Heart right ventricle (tissue), 16 donors: ENCODE results near the gene KCNH6. TPM values are rescaled to one million over a fixed set of nuclear protein-coding genes. Genes with fewer than 3 reads are reported as not detected.

Source experiments
- ATAC-seq, 8 donors: fragments of 200-7000 bp; cut with Tn5 transposase; one replicate each; pipeline ENCODE4 v1.9.1; 2020; ENCODE audit warnings: mild to moderate bottlenecking in 8 of 8, moderate library complexity in 8 of 8, moderate number of reproducible peaks in 1 of 8
- DNase-seq, 2 donors: peaks; one replicate each; pipeline ENCODE4 v3.0.0-alpha.2; 2020
- H3K27ac ChIP-seq, 10 donors: fragments of 200-600 bp; sonication (generic) in 2 of 10; one replicate each; pipeline versions ENCODE4 v1.5.0 to v1.8.0; 2020 to 2022; ENCODE audit warnings: mild to moderate bottlenecking in 3 of 10
- H3K27me3 ChIP-seq, 7 donors: fragments of 200-600 bp; one replicate each; pipeline ENCODE4 v1.8.0; 2021 to 2022; ENCODE audit warnings: mild to moderate bottlenecking in 2 of 7
- H3K36me3 ChIP-seq, 9 donors: fragments of 200-600 bp; sonication (generic) in 1 of 9; one replicate each; pipeline versions ENCODE4 v1.5.0 to v1.8.0; 2020 to 2022; ENCODE audit warnings: mild to moderate bottlenecking in 2 of 9
- H3K4me1 ChIP-seq, 9 donors: fragments of 200-600 bp; sonication (generic) in 1 of 9; one replicate each; pipeline versions ENCODE4 v1.5.0 to v1.8.0; 2020 to 2022; ENCODE audit warnings: mild to moderate bottlenecking in 4 of 9
- H3K4me3 ChIP-seq, 10 donors: fragments of 200-600 bp; sonication (generic) in 2 of 10; one replicate each; pipeline versions ENCODE4 v1.5.0 to v1.8.0; 2020 to 2022; ENCODE audit warnings: mild to moderate bottlenecking in 7 of 10, moderate library complexity in 2 of 10
- H3K9me3 ChIP-seq, 11 donors: fragments of 200-600 bp in 10 of 11; sonication (generic) in 2 of 11; one replicate each; pipeline versions ENCODE4 v1.5.0 to v1.8.0; 2013 to 2022; ENCODE audit warnings: mild to moderate bottlenecking in 2 of 11, control low read depth in 1 of 11, moderate library complexity in 1 of 11
- WGBS, 2 donors: extraction: QIAGEN DNeasy Blood & Tissue Kit; methylation state at CpG; one replicate each; pipeline ENCODE4 v1.1.7; 2013; ENCODE audit warnings: inconsistent platforms in 1 of 2; 5-methylcytosine and 5-hydroxymethylcytosine counted together
- intact Hi-C, 10 donors: fragments of 100-400 bp; cut with DNase I; formaldehyde crosslinking; loops; one replicate each; pipeline versions ENCODE4 v1.11.1 to v1.14.2; 2022
- polyA plus RNA-seq, 2 donors: library from polyadenylated mRNA; stranded (reverse); fragments of 200-250 nt; gene quantifications; one replicate each; pipeline ENCODE4 v1.2.3, GENCODE V29; 2013
- total RNA-seq, 10 donors: library from RNA; stranded (reverse); fragmentation: NEBNext Ultra II Directional in 3 of 10; extraction: Animal tissue kit (Norgen Biotek cat#: 25700) in 3 of 10; gene quantifications; one replicate each; pipeline versions ENCODE4 v1.2.1 to v1.2.4, GENCODE V29; 2021 to 2023
- TF ChIP-seq, protein P1 (sequence below), 9 donors: fragments of 200-600 bp; sonication (generic) in 2 of 9; IDR thresholded peaks; one replicate each; pipeline versions ENCODE4 v1.5.0 to v1.8.0; 2021 to 2022; ENCODE audit warnings: antibody characterized with exemption in 9 of 9, mild to moderate bottlenecking in 5 of 9, moderate library complexity in 1 of 9
- donor health status: Arrhythmogenic right ventricular cardiomyopathy.
- donor health status: ischemic (EF 13 %, LVEDD 7.1; RV severe dilation, severe dysfunction).
- donor health status: healthy with polysubstance abuse.
- donor health status: DM: no; HTN: yes; CAD: no.
- donor health status: DM: no; HTN: no; CAD: no.
- donor health status: ischemic (EF 25% LVEDD 6.9; RV normal size, moderate dysfunction).
- donor health status: ischemic (EF 25% LVEDD 5.7; RV mildly dilated, moderate dysfunction).
- donor health status: healthy.
- donor health status: DM: yes; HTN: yes; CAD: no.
- donor health status: Ischemic cardiomyopathy.
- donor health status: ischemic (EF 35%, LVEDD 5.7; RV mildly dilated, moderate dysfunction).
- donor health status: nonischemic (EF 11% LVEDD 7.7; RV severe dilation, severe dysfunction).
- donor health status: DM: yes; HTN: yes; CAD: no.
- donor health status: PGD.
- donor health status: ischemic (EF 29% LVEDD 5.4; RV normal size, mild dysfunction).
- donor health status: nonischemic (EF 23%, LVEDD 6.1; RV moderate dilation, normal function).

KCNH6 gene
- total and polyA plus RNA-seq, 12 donors, result 0.11 TPM; not detected in 11

DNA sequence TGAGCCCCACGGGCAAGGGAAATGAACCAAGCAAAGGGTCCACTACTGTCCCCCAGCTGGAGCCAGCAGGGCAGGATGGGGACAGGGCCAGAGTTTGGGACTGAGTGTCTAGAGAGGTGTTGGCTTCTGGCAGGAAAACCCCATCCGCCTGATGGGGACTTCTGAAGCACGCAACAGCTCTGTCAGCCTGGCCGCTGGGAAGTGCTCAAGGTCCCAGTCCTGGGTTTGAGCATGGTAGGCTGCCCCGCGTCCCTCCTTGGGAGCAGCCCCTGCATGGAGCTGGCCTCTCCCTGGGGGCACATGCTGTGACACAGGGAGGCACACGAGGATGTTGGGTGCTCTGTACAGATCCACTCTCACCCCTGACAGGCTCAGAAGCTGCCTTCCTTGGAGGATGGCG is 31.7 kb upstream of the KCNH6 start:
- no peaks in the 10 kb centered on the region for H3K4me1 ChIP-seq
- ATAC-seq, result no peak
- TF ChIP-seq, protein P1, sequence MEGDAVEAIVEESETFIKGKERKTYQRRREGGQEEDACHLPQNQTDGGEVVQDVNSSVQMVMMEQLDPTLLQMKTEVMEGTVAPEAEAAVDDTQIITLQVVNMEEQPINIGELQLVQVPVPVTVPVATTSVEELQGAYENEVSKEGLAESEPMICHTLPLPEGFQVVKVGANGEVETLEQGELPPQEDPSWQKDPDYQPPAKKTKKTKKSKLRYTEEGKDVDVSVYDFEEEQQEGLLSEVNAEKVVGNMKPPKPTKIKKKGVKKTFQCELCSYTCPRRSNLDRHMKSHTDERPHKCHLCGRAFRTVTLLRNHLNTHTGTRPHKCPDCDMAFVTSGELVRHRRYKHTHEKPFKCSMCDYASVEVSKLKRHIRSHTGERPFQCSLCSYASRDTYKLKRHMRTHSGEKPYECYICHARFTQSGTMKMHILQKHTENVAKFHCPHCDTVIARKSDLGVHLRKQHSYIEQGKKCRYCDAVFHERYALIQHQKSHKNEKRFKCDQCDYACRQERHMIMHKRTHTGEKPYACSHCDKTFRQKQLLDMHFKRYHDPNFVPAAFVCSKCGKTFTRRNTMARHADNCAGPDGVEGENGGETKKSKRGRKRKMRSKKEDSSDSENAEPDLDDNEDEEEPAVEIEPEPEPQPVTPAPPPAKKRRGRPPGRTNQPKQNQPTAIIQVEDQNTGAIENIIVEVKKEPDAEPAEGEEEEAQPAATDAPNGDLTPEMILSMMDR (IDR thresholded peaks at IDR 0.05), result no peak
- WGBS, 2 donors, result 80 to 81% methylated on average over 8 of the region's 8 CpGs
- no peak for DNase-seq
- peaks cover 0 to 8% (median 0%) of the 10 kb centered on the region in 7 donors for H3K27me3 ChIP-seq
- intact Hi-C loops, result loop anchor here in 1 of 10 donors (10.0 kb wide), 1 partner anchor 53 kb away; no protein-coding TSS in a partner anchor
- no peak overlapping the region for H3K4me3 ChIP-seq
- H3K36me3 ChIP-seq, result peaks cover 0 to 90% (median 0%) of the 10 kb centered on the region in 9 donors
- no peaks in the 10 kb centered on the region for H3K9me3 ChIP-seq
- H3K27ac ChIP-seq, result no peak overlapping the region

DNA sequence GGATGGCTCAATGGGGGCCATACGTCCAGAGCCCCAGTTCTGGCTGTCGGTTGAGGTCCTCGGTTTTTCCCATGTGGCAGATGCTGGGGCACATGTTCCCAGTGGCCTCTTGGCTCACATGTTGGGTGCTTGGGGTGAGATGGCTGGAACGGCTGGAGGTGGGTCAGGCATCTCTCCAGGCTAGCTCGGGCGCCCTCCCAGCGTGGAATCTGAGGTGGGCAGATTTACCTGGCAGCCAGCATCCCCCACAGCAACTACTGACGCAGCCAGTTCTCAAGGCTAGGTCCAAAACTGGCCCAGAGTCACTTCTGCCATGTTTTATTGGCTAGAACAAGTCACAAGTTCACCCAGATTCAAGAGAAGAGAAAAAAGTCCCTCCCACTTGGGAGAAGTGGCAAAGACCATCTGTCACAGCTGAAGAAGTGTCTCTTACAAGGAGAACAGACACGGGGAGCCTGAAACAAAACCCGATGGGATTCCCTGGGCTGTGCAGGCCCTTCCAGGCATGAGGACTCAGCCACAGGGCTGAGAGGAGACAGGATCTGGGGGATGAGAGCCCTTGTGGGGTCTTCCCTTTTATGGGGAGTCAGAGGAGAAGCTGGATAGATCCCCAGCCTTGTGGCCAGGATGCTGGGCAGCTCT is 31.1 kb upstream of the KCNH6 start:
- H3K4me1 ChIP-seq, result no peaks in the 10 kb centered on the region
- ATAC-seq (no peak), DNase-seq (no peak)
- WGBS, 2 donors, result 79 to 81% methylated on average over 10 of the region's 10 CpGs
- peaks cover 0 to 8% (median 0%) of the 10 kb centered on the region in 7 donors for H3K27me3 ChIP-seq
- H3K27ac ChIP-seq, result no peak overlapping the region
- intact Hi-C loops, result loop anchor here in 1 of 10 donors (10.0 kb wide), 1 partner anchor 53 kb away; no protein-coding TSS in a partner anchor
- H3K4me3 ChIP-seq, result no peak overlapping the region
- TF ChIP-seq, protein P1 (IDR thresholded peaks at IDR 0.05), result no peak
- H3K9me3 ChIP-seq, result no peaks in the 10 kb centered on the region
- H3K36me3 ChIP-seq, result peaks cover 0 to 90% (median 0%) of the 10 kb centered on the region in 9 donors

DNA sequence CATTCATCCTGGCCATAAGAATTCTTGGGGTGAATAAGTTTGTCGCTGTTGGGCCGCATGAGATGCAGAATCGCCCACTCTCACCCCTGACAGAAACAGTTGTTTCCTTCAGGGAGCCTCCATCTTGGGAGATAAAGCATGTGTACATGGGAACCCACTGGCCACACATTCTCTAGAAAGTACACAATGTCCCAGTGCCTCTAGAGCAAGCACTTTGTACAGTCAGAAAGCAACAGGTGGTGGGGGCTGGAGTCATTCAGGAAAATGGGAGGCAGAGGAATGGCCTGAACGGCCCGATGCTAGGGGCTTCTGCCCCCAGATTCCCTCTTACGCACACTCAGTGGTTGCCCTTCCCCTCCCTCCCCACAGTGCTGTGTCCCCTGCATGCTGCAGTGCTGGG is 30.2 kb upstream of the KCNH6 start:
- WGBS, 2 donors, result 93 to 95% methylated on average over 6 of the region's 6 CpGs
- no peak overlapping the region for H3K4me3 ChIP-seq
- intact Hi-C loops, result loop anchor here in 1 of 10 donors (10.0 kb wide), 1 partner anchor 52 kb away; no protein-coding TSS in a partner anchor
- TF ChIP-seq, protein P1 (IDR thresholded peaks at IDR 0.05), result no peak
- H3K36me3 ChIP-seq, result peaks cover 0 to 86% (median 0%) of the 10 kb centered on the region in 9 donors
- DNase-seq (no peak), ATAC-seq (no peak)
- no peaks in the 10 kb centered on the region for H3K4me1 ChIP-seq
- H3K27me3 ChIP-seq, result peaks cover 0 to 8% (median 0%) of the 10 kb centered on the region in 7 donors
- H3K9me3 ChIP-seq, result no peaks in the 10 kb centered on the region
- H3K27ac ChIP-seq, result no peak overlapping the region

DNA sequence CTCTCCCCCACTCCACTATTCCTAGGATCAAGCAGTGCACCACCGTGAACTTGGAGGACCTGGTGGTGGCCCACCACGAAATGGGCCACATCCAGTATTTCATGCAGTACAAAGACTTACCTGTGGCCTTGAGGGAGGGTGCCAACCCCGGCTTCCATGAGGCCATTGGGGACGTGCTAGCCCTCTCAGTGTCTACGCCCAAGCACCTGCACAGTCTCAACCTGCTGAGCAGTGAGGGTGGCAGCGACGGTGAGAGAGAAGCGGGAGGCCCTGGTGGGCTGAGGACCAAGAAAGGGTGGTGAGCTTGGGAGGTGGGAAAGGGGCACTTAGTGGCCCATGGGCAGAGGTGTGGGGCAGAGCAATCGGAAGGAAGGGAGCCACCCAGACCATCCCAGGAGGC is 29.7 kb upstream of the KCNH6 start:
- H3K27me3 ChIP-seq, result peaks cover 0 to 8% (median 0%) of the 10 kb centered on the region in 7 donors
- intact Hi-C loops, result loop anchor here in 1 of 10 donors (10.0 kb wide), 1 partner anchor 51 kb away; no protein-coding TSS in a partner anchor
- H3K4me1 ChIP-seq, result peaks cover 0 to 3% (median 0%) of the 10 kb centered on the region in 9 donors
- DNase-seq (no peak), ATAC-seq (no peak)
- TF ChIP-seq, protein P1 (IDR thresholded peaks at IDR 0.05), result no peak
- no peak overlapping the region for H3K27ac ChIP-seq
- H3K36me3 ChIP-seq, result peaks cover 0 to 81% (median 0%) of the 10 kb centered on the region in 9 donors
- WGBS, 2 donors, result 94 to 95% methylated on average over 9 of the region's 9 CpGs
- H3K4me3 ChIP-seq, result no peak overlapping the region
- H3K9me3 ChIP-seq, result no peaks in the 10 kb centered on the region
